HuH-7 (cell line): ENCODE results near the gene FOXD2.
"Not testable (repeated sequence)": the region's sequence is repeated elsewhere in the genome, so short reads cannot be mapped to it uniquely, and the experiment has no call there.

ENCODE experiments used
- DNase-seq: peaks from one replicate; pipeline ENCODE4 v3.0.0; 2011; ENCODE audit warnings: low spot score

Gene FOXD2

GRCh38 chr1:47440599-47441081 is 2.8 kb downstream of the FOXD2 start:
- DNase-seq = no peak

DNA sequence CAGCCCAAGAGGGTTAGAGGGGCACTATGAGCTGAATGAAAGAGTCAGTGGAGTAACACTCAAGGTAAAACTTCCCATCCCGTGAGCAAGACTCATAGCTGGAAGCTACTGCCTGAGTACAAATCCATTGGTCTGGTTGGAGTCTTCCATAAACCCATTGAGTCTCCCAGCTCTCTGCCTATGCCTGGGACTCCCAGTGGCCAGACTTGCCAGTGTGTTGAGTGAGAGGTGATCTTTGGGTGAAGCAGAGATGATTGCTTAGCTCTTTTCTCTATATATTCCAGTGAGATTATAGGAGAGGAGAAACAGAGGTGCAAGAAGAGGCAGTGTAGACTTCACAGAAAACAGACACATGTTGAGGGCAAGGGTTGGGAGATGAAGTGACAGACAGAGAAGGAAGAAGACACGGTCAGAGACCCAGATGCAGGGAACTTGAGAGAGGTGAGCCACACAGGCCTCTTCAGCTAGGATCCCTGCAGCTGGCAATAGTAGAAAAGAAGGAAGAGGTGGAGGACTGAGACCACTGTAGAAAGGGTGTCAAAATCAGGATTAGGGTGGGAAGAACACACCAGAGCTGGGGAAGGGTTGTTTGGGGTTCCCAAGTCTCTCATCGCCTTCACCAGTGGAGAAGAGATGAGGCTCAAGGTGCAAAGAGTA is 3.7 kb downstream of the FOXD2 start:
- DNase-seq = no peak

DNA sequence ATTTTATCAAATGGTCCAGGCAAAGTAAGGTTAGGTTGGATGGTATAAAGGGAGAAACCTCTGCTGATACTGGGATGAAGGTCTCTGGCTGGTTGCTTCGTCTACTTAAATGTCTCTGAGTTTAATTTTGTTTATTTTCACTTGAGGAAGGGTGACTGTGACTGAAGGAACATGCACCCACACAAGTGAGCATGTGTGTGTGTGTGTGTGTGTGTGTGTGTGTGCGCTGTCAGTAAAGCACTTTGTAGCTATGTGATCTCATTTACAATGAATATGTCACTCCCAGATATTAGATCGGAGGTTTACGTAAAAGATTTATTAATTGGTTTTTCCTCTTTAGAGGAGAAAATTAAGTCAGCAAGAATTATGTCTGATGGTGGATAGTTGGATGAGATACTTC is 4.4 kb downstream of the FOXD2 start:
- DNase-seq = no peak

GRCh38 chr1:47442842-47443529 is 5.1 kb downstream of the FOXD2 start:
- DNase-seq = no peak

- no peak for DNase-seq
Measured at GRCh38 chr1:47443530-47444296, 5.9 kb downstream of the FOXD2 start.

GRCh38 chr1:47444297-47444561 is 6.4 kb downstream of the FOXD2 start:
- DNase-seq = no peak

DNA sequence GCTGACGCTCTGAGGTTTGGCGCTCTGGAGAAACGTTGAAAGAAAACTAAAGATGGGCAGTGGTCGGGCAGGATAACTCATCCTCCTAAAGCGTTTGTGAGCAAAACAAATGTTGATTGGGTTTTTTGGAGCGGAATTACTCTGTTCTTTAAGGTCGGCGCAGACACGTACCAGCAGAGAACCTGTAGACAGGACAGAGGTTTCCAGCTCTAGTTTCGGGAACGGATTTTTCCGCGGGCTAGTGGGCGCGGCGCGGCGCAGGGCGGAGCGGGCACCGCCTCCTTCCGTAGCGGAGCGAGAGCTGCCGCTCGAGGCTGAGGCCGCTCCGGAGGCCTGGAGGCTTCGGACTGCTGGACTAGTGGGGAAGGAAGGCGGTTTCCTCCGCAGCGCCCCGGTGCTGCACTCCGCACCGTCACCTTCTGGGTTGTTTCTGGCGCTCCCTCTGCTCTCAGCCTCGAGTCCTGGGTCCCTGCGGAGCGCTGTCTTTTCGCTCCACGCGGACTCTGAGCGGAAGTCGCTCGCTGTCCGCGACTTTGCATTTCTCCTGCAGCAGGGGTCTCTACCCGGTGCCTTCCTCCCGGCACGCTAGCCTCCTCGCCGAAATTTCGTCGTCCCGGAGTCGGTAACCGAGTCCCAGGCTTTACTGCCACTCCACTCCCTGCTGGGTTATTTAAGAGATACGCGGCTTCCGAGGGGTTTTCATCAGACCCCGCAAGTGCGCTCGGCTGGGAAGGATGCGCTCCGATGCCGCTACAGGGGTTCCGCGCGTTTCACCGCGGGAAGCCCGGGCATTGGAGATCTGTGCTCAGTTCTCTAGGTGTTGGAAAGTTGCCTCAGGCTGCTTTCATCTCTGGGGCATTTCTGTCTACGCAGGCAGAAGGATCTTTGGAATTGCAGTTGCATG is 7.0 kb downstream of the FOXD2 start:
- DNase-seq = no peak

DNA sequence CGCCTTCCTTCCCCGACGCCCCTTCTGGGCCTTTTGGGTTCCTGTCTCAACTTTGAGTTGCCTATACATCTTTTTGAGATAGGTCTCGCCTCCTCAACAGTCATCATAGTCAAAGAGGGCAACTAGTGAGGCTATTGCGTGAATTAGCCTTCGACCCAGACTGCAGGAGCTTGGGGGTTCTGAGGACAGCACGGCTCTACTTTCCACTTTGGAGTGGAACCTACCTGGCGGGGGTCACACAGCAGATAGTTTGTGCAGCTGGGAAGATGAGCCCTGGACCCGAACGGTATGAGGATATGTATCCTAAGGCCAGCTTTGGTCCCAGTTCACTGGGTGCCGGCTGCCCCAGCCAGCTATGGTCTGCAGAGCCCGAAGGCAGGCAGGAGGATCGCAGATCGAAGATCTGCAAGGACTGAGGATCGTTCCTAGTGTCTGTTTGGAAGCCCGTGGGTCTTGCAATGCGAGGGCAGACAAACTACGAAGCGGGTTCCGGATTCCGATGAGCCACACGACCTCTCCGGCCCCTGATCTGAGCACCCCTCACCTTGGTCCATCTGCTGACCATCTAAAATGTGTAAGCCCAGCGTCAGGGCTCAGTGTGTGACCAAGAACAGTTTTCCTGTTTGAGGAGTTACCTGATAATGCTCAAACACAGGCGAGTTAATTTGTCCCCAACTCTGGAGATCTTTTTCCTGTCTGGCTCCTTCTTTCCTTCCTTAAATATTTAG is 8.1 kb downstream of the FOXD2 start:
- DNase-seq = no peak

GRCh38 chr1:47448462-47449222 is 10.8 kb downstream of the FOXD2 start:
- no peak for DNase-seq

- DNase-seq = peak; percentile 97
Measured at GRCh38 chr1:47449822-47450552, 12.1 kb downstream of the FOXD2 start.

DNA sequence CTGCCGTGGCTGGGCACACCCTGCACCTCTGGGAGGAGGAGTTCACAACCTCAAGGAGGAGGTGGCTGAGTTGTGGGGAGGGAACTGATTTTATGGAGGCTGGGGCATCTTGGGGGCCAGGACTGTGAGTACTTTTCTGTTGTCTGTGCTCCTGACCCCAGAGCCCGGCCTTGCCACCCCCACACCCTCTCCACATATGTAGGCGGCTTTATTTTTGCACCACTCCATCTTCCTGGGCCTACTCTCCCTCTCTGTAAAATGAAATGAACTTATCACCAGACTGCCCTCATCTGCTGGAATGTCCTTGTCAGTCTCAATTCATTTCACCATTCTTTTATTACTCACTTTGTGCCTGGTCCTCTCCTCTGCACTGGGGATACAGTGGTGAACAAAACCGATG is 12.8 kb downstream of the FOXD2 start:
- no peak for DNase-seq

DNA sequence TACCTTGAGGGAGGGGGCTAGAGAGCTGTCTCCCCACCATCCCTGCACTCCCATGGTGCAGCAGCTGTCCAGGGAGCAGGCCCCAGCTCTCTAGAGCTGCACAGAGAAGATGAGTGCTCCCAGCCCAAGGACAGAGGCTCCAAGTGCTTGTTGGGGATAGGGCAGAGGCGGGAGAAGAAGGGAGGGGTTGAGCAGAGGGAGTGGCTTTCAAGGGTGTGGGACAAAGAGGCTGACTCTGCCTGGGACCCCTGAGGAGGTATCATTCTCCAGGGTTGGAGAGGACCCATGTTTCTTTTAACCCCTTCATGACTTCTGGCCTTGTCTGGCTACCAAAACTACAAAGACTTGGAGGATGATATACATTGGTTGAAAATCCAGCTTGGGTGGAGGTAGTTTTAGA is 14.6 kb downstream of the FOXD2 start:
- no peak for DNase-seq

DNA sequence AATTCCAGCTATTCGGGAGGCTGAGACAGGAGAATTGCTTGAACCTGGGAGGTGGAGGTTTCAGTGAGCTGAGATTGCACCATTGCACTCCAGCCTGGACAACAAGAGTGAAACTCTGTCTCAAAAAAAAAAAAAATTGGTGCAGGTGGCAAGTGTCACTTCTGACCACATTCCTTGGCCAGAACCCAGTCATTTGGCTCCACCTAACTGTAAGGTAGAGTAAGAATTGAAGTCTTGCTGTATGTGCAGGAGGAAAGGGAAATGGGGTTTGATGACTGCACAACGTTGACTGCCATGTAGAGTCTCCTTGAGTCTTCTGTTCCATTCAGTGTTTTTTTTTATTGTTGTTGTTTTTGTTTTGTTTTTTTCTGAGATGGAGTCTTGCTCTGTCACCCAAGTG is 16.1 kb downstream of the FOXD2 start:
- DNase-seq = not testable (repeated sequence)

DNA sequence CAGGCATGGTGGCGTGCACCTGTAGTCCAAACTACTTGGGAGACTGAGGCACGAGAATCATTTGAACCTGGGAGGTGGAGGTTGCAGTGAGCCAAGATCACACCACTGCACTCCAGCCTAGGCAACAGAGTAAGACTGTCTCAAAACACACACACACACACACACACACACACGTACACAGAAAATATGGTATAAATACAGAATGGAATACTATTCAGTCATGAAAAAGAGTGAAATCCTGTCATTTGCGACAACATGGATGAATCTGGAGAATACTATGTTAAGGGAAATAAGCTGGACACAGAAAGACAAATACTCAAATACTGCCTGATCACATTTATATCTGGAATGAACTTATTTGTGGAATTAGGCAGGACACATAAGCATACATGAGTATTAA is 18.4 kb downstream of the FOXD2 start:
- no peak for DNase-seq

- DNase-seq = not testable (repeated sequence)
Measured at GRCh38 chr1:47457547-47457946, 19.7 kb downstream of the FOXD2 start.

DNA sequence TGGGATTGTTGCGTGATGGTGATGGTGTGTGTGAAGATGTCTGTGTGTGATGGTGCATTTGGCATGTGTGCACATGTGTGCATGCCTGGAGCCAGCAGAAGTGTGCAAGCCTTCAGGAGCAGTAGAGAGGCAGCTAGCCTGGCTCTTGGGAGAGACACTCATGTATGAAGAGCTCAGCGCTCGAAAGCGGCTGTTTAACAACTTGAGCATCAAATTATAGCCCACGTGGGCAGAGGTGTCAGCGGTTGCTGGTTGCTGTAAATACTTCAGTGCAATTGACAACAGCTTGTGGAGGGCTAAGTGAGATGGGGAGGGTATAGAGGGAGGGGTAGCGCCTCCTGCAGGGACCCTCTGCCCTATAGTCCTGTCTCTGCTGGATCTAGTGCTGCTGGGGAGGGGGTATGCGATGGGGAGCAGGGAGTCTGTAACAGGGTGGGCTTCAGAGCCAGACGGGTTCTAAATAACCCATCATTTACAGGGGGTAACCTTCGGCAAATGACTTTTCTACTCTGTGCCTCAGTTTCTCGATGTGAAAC is 21.5 kb downstream of the FOXD2 start:
- DNase-seq = no peak

DNA sequence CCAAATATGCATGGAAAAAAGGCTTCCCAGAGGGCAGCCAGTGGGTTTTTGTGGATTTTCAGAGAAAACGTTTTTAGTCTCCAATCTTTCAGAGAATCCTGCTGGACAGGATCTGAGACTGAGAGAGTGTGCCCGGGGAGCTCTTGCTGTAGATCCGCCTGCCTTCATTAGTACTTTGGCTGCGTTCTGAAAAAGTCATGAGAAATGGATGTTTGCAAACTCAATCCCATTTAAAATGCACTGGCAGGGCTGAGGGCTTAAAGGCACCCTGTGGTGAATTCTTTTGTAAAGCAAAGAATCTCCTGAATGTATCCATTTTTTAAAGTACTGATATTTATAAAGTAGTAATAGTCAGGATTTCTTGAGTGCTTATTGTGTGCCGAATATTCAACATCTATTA is 22.2 kb downstream of the FOXD2 start:
- DNase-seq = no peak

GRCh38 chr1:47460456-47460855 is 22.6 kb downstream of the FOXD2 start:
- DNase-seq = no peak

DNA sequence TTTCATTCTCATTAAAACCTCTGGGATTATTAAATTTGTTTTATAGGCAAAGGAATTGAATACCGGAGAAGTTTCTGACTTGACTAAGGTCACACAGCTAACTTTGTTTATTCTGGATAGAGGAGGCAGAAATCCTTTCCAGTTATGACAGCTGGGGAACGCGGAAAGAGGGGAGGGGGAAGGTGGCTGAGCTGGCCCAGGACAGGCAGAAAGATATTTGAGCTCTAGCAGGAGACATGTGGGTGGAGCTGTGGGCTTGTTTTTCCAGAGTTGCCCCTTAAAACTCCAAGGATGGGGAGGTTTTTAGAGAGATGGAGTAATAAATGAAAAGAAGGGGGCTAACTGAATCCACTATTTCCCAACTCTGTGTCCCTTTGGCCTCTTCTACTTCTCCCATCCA is 27.8 kb downstream of the FOXD2 start:
- DNase-seq = no peak
